DOHH2 (cell line): ENCODE results near the gene SYVN1.

Experiments
- EZH2phosphoT487 ChIP-seq: fragments of 200-600 bp; sonication (generic); IDR thresholded peaks from 2 replicates; pipeline ENCODE4 v1.6.1; 2017; ENCODE audit warnings: borderline replicate concordance, mild to moderate bottlenecking, antibody characterized with exemption, low read length, moderate library complexity, mixed read lengths
- TF ChIP-seq, protein P1 (sequence below): fragments of 200-600 bp; sonication (generic); IDR thresholded peaks from one replicate; pipeline ENCODE4 v1.5.1; 2014; ENCODE audit warnings: antibody characterized with exemption, mild to moderate bottlenecking, low read depth, low read length; ENCODE audit not compliant: poor library complexity, severe bottlenecking

DNA sequence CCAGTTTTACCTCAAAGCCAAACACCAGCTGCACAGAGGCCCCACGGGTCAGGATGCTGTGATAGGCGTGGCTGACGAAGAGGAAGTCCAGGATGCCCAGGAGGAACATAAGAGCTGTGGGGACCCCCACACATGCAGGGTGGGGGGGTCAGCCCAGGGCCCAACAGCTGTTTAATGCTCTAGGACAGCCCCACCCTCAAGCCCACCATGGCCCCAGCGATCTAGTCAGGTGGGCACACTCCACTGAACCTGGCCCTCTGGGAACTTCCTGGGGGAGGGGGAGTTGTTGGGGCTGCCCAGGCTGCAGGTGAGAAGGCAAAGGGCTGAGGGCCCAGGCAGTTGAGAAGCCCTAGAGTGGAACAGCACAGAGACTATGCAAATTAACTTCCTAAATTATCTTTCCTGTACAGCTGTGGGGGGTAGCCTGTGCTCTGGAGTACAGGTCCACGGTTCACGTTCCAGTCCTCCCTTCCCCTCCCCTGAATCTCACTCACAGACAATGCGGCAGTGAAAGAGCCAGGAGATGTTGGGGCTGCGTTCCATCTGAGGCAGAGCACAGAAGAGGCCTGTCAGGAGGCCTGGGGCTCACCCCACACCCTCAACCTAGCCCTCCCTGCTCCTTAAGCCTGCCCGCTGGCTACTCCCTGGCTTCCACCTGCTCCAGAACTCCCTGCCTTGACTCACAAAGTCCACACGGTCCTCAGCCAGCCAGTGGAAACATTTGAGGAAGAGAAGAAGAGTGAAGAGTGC lies 1.9 kb downstream of the SYVN1 start:
- TF ChIP-seq, protein P1, sequence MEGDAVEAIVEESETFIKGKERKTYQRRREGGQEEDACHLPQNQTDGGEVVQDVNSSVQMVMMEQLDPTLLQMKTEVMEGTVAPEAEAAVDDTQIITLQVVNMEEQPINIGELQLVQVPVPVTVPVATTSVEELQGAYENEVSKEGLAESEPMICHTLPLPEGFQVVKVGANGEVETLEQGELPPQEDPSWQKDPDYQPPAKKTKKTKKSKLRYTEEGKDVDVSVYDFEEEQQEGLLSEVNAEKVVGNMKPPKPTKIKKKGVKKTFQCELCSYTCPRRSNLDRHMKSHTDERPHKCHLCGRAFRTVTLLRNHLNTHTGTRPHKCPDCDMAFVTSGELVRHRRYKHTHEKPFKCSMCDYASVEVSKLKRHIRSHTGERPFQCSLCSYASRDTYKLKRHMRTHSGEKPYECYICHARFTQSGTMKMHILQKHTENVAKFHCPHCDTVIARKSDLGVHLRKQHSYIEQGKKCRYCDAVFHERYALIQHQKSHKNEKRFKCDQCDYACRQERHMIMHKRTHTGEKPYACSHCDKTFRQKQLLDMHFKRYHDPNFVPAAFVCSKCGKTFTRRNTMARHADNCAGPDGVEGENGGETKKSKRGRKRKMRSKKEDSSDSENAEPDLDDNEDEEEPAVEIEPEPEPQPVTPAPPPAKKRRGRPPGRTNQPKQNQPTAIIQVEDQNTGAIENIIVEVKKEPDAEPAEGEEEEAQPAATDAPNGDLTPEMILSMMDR: no peak
- TF ChIP-seq EZH2phosphoT487: no peak
